Activated CD4-positive, alpha-beta T cell treated with anti-CD3 and anti-CD28 coated beads, Interleukin-2, amount 50 U/mL, for 48 hours (primary cell): Measurements from ENCODE around the gene PAK1IP1.
"Not testable (repeated sequence)": the region's sequence is repeated elsewhere in the genome, so short reads cannot be mapped to it uniquely, and the experiment has no call there.

Source experiments
- DNase-seq, 2 experiments: peaks; one replicate each; pipeline ENCODE4 v3.0.0-alpha.2; 2020

The PAK1IP1 gene, protein sequence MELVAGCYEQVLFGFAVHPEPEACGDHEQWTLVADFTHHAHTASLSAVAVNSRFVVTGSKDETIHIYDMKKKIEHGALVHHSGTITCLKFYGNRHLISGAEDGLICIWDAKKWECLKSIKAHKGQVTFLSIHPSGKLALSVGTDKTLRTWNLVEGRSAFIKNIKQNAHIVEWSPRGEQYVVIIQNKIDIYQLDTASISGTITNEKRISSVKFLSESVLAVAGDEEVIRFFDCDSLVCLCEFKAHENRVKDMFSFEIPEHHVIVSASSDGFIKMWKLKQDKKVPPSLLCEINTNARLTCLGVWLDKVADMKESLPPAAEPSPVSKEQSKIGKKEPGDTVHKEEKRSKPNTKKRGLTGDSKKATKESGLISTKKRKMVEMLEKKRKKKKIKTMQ

DNA sequence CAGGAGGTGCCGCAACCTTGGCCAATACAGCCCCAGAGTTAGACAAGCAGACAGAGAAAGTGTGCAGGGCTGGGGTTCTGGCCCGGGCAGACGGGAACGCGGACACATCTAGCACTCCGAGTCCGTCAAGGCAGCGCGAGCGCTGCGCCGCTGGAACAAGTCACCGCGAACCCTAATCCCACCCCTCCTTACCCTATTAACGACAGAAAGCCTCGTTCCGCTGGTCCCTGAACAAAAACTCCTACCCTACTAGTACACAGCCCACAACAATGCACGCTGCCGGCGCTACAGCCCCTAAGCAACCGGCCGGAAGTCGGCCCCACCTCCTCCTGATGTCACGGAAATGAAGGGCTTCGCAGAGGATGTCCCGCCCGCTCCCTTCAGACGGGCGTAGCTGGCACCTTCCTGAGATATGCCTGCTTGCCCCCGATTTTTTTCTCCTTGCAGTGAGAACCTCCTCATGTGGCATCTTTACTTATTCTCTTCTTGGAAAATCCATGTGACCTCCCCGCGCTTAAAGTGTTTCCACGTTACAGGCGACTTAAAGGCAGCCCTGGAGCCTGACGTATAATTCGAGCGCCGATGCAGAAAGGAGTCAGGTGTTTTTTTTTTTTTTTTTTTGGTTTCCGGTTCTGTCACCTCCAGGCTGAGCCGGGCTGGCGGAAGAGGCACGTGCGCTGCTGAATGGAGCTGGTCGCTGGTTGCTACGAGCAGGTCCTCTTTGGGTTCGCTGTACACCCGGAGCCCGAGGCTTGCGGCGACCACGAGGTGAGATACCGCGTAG lies at the start of gene PAK1IP1, which contains the start of gene C6orf52:
Gene PAK1IP1, plus strand, starts transcription at position 671 of the 784 bp plus-strand sequence. Its CDS starts 14 bp downstream, at position 685.
Gene C6orf52, minus strand, starts transcription at position 315 of the 784 bp plus-strand sequence. CDS start 7,066 bp downstream, outside the sequence.
- peak; percentile 90 to 93 for DNase-seq

DNA sequence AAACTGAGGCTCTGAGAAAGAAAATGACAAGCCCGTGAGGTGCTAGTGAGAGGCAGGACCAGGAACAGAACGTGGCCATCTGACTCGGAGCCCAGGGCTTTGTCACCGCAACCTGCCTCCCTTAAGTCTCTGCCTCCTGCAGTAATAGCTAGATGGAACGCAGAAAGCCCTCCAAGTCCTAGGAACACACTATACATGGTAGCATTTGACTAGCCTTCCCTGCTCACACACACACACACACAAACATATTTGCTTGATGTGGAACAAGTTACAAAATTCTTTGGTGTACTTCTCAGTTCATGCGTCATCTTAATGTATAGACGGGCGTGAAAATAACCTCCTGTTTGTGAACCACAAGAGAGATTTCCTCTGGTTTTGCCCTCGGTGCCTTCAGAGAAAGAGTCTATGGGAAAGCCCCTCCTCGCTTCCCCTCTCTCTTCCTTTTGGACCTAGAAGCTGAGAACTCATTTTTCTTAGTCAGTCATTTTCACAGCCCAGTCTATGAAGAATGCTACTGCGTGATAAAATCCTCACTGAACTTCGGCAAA lies 39.2 kb upstream of the PAK1IP1 start:
- DNase-seq = peak in 1 of 2 experiments; percentile 16

DNA sequence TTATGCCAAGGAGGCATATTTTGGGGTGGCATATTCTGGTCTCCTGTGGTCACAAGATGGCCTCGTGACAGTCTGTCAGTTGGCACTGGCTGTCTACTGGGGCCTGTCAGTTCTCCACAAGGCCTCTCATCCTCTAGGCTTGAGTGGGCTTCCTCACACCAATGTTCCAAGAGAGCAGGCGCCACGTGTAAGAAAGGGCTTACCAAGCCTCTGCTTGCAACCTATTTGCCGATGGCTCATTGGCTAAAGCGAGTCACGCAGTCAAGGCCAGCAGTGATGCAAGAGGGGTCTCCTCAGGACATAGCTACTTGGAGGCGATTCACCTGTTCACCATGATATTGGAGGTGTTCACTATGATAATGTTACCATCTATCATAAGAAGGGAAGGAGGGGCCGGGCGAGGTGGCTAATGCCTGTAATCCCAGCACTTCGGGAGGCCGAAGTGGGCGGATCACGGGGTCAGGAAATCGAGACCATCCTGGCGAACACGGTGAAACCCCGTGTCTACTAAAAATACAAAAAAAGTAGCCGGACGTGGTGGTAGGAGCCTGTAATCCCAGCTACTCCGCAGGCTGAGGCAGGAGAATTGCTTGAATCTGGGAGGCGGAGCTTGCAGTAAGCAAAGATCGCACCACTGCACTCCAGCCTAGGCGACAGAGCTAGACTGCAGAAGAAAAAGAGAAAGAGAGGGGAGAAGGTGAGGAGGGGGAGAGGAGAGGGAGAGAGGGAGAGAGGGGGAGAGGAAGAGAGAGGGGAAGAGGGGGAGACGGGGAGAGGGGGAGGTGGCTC lies 35.7 kb upstream of the PAK1IP1 start:
- no peak for DNase-seq

DNA sequence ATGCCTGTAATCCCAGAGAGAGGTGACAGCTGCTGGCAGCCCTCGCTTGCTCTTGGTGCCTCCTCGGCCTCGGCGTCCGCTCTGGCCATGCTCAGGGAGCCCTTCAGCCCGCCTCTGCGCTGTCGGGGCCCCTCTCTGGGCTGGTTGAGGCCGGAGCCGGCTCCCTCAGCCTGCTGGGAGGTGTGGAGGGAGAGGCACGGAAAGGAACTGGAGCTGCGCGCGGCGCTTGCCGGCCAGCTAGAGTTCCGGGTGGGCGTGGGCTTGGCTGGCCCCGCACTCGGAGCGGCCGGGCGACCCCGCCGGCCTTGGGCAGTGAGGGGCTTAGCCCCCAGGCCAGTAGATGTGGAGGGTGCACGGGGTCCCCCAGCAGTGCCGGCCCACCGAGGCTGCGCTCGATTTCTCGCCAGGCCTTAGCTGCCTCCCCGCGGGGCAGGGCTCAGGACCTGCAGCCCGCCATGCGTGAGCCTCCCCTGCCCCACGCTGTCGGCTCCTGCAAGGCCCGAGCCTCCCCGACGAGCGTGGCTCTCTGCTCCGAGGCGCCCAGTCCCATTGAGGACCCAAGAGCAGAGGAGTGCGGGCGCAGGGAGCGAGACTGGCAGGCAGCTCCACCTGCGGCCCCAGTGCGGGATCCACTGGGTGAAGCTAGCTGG lies 34.9 kb upstream of the PAK1IP1 start:
- DNase-seq = no peak

DNA sequence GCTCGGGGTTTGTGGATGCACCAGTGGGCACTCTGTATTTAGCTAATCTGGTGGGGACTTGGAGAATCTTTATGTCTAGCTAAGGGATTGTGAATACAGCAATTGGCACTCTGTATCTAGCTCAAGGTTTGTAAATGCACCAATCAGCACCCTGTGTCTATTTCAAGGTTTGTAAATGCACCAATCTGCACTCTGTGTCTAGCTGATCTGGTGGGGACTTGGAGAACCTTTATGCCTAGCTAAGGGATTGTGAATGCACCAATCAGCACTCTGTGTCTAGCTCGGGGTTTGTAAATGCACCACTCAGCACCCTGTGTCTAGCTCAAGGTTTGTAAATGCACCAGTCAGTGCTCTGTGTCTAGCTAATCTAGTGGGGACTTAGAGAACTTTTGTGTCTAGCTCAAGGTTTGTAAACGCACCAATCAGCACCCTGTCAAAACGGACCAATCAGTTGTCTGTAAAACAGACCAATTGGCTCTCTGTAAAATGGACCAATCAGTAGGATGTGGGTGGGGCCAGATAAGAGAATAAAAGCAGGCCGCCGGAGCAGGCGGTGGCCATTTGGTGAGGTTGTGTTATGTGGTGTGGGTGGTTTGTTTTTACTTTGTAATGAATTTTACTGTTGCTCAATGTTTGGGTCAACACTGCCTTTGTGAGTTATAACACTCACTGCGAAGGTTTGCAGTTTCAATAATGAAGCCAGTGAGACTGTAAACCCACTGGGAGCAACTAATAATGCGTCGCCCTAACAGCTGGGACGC lies 34.2 kb upstream of the PAK1IP1 start:
- DNase-seq = not testable (repeated sequence)

DNA sequence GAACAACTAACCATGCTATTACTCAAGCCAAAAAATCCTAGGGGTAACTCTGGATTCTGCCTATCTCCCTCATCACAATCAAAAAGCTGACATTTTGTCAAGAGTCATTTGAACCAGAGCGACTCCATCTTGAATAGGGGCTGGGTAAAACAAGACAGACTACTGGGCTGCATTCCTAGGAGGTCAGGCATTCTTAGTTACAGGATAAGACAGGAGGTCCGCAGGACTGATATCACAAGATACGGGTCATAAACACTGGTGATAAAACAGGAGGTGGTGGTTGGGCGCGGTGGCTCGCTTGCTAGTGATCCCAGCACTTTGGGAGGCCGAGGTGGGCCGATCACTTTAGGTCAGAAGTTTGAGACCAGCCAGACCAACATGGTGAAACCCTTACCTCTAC lies 32.6 kb upstream of the PAK1IP1 start:
- no peak for DNase-seq

GRCh38 chr6:10662742-10663141 lies 32.0 kb upstream of the PAK1IP1 start:
- no peak for DNase-seq

DNA sequence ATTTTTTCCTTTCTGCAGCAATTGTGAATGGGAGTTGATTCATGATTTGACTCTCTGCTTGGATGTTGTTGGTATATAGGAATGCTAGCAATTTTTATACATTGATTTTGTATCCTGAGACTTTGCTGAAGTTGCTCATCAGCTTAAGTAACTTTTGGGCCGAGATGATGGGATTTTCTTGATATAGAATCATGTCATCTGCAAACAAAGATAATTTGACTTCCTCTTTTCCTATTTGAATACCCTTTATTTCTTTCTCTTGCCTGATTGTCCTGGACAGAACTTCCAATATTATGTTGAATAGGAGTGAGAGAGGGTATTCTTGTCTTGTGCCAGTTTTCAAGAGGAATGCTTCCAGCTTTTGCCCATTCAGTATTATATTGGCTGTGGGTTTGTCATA lies 29.2 kb upstream of the PAK1IP1 start:
- not testable (repeated sequence) for DNase-seq

- DNase-seq = no peak
Observed at GRCh38 chr6:10668126-10668917, 26.4 kb upstream of the PAK1IP1 start.

DNA sequence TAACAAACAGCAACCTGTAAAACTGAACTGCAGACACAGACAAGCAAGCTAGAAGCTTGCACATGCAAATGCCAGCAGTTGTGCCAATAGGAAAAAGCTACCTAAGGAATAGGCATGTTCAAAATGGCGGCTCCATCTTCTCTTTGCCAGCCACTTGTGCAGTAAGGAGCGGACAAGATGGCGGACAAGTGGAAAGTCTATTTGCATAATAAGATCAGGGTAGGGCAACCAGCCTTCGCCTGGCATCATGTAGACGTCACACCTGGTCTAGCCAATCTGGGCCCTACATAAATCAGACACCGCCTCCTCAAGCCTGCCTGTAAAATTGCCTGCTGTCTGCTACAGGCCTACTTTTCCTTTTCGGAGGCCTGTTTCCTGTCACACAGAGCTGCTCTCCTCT lies 18.4 kb upstream of the PAK1IP1 start:
- DNase-seq = no peak

GRCh38 chr6:10678456-10678855 lies 16.3 kb upstream of the PAK1IP1 start:
- no peak for DNase-seq

- no peak for DNase-seq
Observed at GRCh38 chr6:10681795-10682194, 13.0 kb upstream of the PAK1IP1 start.

- no peak for DNase-seq
Observed at GRCh38 chr6:10682355-10682988, 12.3 kb upstream of the PAK1IP1 start.

GRCh38 chr6:10684618-10685017 lies 10.2 kb upstream of the PAK1IP1 start:
- DNase-seq = no peak

GRCh38 chr6:10685092-10685915 lies 9.5 kb upstream of the PAK1IP1 start:
- no peak for DNase-seq

DNA sequence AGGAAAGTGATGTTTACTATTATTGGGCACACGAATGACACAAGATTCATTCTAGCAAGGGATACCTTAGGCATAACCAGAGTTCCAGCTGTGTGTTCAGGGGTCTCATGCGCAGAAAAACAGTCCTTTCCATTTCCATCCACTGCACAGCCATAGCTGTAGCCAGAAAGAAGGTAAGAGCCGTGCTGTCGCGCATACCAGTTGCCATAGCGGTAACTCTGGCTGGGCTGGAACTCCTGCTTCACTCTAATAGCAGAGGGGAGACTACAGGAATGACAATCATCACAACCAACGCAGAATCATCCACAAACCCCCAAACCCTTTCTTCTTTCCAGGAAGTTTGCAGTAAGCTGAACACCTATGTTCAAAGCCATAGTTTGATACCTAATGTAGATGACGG lies 7.9 kb upstream of the PAK1IP1 start:
- no peak for DNase-seq

DNA sequence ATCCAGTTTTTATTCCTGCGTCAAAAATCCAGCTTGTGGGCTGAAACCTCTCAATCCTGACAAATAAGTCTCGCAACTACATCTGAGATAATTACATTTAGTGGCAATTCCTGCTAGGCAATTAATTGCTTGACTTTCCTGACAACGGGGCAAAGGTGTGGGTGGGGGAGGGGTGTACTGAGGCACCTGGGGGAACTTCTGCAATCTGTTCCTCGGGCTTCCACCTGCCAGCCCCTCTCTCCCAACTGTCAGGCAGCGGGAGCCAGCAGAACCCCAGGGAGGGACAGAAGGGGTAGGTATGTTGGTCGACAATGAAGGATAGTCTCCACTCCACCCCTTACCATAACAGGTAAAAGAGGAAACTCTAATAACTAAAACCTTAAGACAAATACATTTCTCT lies 7.2 kb upstream of the PAK1IP1 start:
- DNase-seq = no peak

GRCh38 chr6:10690651-10691445 lies 3.9 kb upstream of the PAK1IP1 start:
- no peak for DNase-seq
